ENCODE data around the gene PLPP2.
A peak's percentile ranks its signal among the peaks of the same experiment; 100 is the strongest.

The PLPP2 gene

DNA sequence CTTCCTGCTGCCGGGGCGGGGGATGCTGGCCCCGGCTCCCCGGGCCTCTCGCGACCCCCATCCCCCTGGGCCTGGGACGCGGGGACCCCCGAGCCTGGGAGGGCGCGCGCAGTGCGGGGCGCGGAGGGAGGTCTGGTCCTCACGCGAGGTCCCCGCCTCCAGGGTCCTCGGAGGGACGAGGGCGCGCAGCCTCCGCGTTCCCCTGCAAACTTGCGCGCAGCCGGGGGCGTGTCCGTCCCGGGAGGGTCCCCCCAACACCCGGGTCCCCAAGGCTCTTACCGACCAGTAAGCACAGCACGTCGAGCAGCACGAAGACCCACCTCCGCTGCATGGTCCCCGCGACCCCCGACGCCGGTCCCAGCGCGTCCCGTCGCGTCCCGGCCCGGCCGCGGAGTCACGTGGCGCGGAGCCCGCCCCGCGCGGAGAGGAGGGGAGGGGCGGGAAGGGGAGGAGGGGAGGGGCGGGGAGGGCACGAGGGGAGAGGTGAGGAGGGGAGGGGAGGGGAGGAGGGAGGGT is at the start of gene PLPP2:
Gene PLPP2, minus strand, starts transcription at position 398 of the 516 bp plus-strand sequence. Its CDS starts 67 bp downstream, at position 331.
- Histone ChIP-seq H3K27ac (ENCODE audit: low read depth, low read length) (peak within 1 kb of the TSS; percentile 99), H3K27me3 (ENCODE audit: control insufficient read depth, insufficient read depth, low read length) (peaks cover 44% of the 10 kb centered on the region), H3K9me3 (ENCODE audit: control insufficient read depth, insufficient read depth, low read depth, low read length) (peaks cover 6% of the 10 kb centered on the region; the same call in 1 of the 2 replicates), H3K36me3 (ENCODE audit: control insufficient read depth, insufficient read depth, low read length) (peaks cover 11% of the 10 kb centered on the region), H3K4me1 (ENCODE audit: control insufficient read depth, insufficient read depth, low read length) (peaks cover 42% of the 10 kb centered on the region), H3K4me3 (ENCODE audit: low read depth, low read length) (peak within 1 kb of the TSS; percentile 58), H3K9ac (ENCODE audit: low read length) (peak within 1 kb of the TSS; percentile 87)

DNA sequence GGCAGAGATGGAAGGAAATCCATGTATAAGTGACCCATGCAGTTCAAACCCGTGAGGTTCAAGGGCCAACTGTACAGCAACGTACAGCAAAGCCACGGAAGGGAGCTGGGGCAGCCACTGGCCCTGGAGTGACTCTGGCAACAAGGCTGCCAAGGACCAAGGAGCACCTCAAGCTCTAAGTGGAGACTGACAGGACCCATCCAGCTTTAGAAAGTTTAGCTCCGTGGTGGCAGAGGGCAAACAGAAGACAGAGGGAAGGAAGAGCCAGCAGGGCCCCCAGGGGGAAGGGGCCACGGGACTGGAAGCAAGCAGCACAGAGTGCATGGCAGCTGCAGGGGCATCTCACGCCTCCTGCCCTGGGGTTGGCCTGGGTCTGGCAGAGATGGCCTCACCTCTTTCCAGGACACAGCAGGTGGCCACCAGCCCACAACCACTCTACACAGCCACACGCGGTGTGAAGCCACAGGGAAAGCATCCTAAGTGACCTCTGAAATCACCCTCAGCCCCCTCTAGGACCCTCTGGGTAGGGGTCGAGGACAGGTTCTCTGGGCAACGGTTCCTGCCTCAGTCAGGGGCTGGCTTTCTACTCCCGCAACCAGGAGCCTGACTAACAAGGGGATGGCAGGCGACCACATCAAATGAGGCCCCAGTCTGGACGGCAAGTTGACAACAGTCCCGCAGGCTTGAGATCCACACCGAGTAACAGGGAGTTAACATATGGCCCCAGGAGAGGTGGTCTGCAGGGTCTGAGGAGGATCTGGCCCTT is 49.6 kb upstream of the PLPP2 start:
- peaks cover 5% of the 10 kb centered on the region; the same call in 1 of the 2 replicates for H3K9me3 ChIP-seq (ENCODE audit: control insufficient read depth, insufficient read depth, low read depth, low read length)
- peaks cover 7% of the 10 kb centered on the region for H3K27me3 ChIP-seq (ENCODE audit: control insufficient read depth, insufficient read depth, low read length)

DNA sequence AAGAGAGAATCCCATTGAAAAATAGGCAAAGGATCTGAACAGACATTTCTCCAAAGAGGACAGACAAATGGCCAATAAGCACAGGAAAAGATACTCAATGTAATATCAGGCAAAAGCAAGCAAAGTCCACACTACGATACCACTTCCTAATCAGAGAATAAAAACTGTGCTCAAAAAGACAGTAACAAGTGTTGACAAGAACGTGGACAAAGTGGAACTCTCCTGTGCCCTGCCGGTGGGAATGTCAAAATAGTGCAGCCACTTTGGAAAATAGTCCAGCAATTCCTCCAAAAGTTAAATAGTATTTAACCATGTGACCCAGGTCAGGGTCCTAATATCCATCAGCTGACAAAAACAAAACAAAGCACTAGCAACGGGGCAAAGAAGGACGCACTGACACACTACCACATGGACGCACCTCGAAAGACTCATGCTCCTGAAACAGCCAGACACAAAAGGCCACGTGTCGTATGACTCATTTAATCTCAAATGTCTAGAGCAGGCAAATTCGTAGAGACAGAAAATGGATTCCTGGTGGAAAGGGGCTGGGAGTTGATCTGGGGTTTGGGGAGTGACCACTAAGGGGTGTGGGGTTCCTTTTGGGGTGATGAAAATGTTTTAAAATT is 48.2 kb upstream of the PLPP2 start:
- Histone ChIP-seq H3K27me3 (ENCODE audit: control insufficient read depth, insufficient read depth, low read length) (no peaks in the 10 kb centered on the region), H3K9ac (ENCODE audit: low read length) (no peak overlapping the region), H3K4me1 (ENCODE audit: control insufficient read depth, insufficient read depth, low read length) (peaks cover 21% of the 10 kb centered on the region), H3K36me3 (ENCODE audit: control insufficient read depth, insufficient read depth, low read length) (peaks cover 74% of the 10 kb centered on the region), H3K27ac (ENCODE audit: low read depth, low read length) (no peak overlapping the region), H3K9me3 (ENCODE audit: control insufficient read depth, insufficient read depth, low read depth, low read length) (peaks cover 5% of the 10 kb centered on the region; the same call in 1 of the 2 replicates), H3K4me3 (ENCODE audit: low read depth, low read length) (no peak overlapping the region)

More for the DNA sequence above, 49.6 kb upstream of the PLPP2 start:
- Histone ChIP-seq H3K36me3 (ENCODE audit: control insufficient read depth, insufficient read depth, low read length) (peaks cover 60% of the 10 kb centered on the region), H3K9ac (ENCODE audit: low read length) (no peak overlapping the region), H3K27ac (ENCODE audit: low read depth, low read length) (no peak overlapping the region), H3K4me1 (ENCODE audit: control insufficient read depth, insufficient read depth, low read length) (peaks cover 28% of the 10 kb centered on the region), H3K4me3 (ENCODE audit: low read depth, low read length) (no peak overlapping the region)

- H3K36me3 ChIP-seq (ENCODE audit: control insufficient read depth, insufficient read depth, low read length), result peaks cover 79% of the 10 kb centered on the region
- H3K9ac ChIP-seq (ENCODE audit: low read length), result no peak overlapping the region
- H3K4me1 ChIP-seq (ENCODE audit: control insufficient read depth, insufficient read depth, low read length), result peaks cover 17% of the 10 kb centered on the region
- H3K27me3 ChIP-seq (ENCODE audit: control insufficient read depth, insufficient read depth, low read length), result no peaks in the 10 kb centered on the region
- no peak overlapping the region for H3K4me3 ChIP-seq (ENCODE audit: low read depth, low read length)
- no peak overlapping the region for H3K27ac ChIP-seq (ENCODE audit: low read depth, low read length)
- H3K9me3 ChIP-seq (ENCODE audit: control insufficient read depth, insufficient read depth, low read depth, low read length), result peaks cover 5% of the 10 kb centered on the region; the same call in 1 of the 2 replicates
These were observed 47.2 kb upstream of the PLPP2 start for GRCh38 chr19:338421-338820.

DNA sequence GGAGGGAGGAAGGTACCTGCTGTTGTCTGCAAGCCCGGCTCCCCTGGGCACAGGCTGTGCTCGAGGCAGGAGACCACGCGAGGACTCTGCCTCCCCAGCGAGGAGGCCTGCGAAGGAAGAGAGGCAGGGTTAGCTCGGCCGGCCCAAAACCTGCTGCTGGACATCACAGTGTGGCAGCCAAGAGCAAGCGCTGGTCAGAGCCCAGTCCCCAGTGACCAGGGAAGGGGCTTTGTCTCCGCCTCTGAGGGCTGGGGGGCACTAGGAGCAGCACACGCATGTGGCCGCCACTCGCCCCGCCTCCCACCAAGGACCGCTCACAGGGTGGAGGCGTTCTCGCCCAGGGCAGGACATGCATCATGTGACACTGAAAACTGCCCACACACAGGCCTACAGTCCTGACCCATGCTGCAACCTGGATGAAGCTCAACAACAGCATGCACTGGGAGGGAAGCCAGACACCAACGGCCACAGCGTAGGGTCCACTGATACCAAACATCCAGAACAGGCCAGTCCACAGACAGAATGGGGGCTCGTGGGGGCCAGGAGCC is 44.9 kb upstream of the PLPP2 start:
- Histone ChIP-seq H3K27ac (ENCODE audit: low read depth, low read length) (no peak overlapping the region), H3K27me3 (ENCODE audit: control insufficient read depth, insufficient read depth, low read length) (no peaks in the 10 kb centered on the region), H3K4me3 (ENCODE audit: low read depth, low read length) (no peak overlapping the region), H3K4me1 (ENCODE audit: control insufficient read depth, insufficient read depth, low read length) (no peaks in the 10 kb centered on the region), H3K9ac (ENCODE audit: low read length) (no peak overlapping the region), H3K9me3 (ENCODE audit: control insufficient read depth, insufficient read depth, low read depth, low read length) (peaks cover 6% of the 10 kb centered on the region; the same call in 1 of the 2 replicates), H3K36me3 (ENCODE audit: control insufficient read depth, insufficient read depth, low read length) (peaks cover 67% of the 10 kb centered on the region)

DNA sequence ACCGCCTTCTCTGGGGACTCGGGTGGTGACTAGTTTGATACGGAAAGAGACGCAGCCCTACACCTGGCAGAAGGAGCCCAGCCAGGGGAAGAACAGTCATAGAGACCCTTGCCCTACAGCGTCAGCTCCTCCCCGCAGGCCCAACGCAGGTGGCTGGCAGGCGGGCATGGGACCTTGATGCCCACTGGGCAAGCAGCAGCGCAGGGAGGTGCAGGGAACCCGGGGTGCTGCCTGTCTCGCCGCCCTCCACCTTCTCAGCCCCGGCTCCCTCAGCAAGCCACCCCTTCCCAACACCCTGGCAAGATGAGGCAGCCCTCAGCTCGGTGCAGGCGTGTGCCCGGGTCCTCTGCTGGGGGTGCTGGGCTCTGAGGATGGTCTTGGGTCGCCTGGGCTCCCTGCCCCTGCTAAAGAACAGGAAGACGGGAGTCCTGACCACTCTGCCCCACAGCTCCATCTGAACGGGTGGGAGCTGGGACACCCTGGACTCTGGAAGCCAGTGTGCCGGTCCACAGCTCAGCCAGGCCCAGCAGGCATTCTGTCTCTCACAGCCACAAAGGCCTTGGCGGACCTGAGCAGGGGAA is 44.4 kb upstream of the PLPP2 start:
- H3K27ac ChIP-seq (ENCODE audit: low read depth, low read length), result no peak overlapping the region
- H3K4me3 ChIP-seq (ENCODE audit: low read depth, low read length), result no peak overlapping the region
- H3K27me3 ChIP-seq (ENCODE audit: control insufficient read depth, insufficient read depth, low read length), result no peaks in the 10 kb centered on the region
- H3K36me3 ChIP-seq (ENCODE audit: control insufficient read depth, insufficient read depth, low read length), result peaks cover 67% of the 10 kb centered on the region
- H3K9ac ChIP-seq (ENCODE audit: low read length), result no peak overlapping the region
- no peaks in the 10 kb centered on the region for H3K4me1 ChIP-seq (ENCODE audit: control insufficient read depth, insufficient read depth, low read length)
- H3K9me3 ChIP-seq (ENCODE audit: control insufficient read depth, insufficient read depth, low read depth, low read length), result peaks cover 10% of the 10 kb centered on the region; the same call in 1 of the 2 replicates

DNA sequence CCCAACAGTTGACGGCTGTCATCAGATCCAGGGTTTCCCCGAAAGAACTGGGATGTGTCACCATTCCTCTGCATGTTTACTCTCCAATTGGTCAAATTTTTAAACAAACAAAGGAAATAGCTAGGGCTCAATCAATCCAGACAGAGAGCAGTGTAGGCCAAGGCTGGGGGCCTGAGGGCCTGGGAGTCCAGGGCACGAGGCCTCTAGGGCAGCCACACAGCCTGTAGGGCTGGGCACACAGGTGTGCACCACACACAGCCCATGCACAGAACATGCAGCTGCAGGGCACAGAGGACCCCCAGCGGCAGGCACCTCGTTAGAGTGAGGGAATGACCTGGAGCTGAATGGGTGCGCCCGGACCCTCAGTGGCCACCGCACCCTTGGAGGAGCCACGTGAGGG is 43.9 kb upstream of the PLPP2 start:
- Histone ChIP-seq H3K9ac (ENCODE audit: low read length) (no peak overlapping the region), H3K27me3 (ENCODE audit: control insufficient read depth, insufficient read depth, low read length) (no peaks in the 10 kb centered on the region), H3K9me3 (ENCODE audit: control insufficient read depth, insufficient read depth, low read depth, low read length) (peaks cover 10% of the 10 kb centered on the region; the same call in 1 of the 2 replicates), H3K4me1 (ENCODE audit: control insufficient read depth, insufficient read depth, low read length) (no peaks in the 10 kb centered on the region), H3K36me3 (ENCODE audit: control insufficient read depth, insufficient read depth, low read length) (peaks cover 67% of the 10 kb centered on the region), H3K27ac (ENCODE audit: low read depth, low read length) (no peak overlapping the region), H3K4me3 (ENCODE audit: low read depth, low read length) (no peak overlapping the region)

GRCh38 chr19:334296-335071 is 43.3 kb upstream of the PLPP2 start:
- Histone ChIP-seq H3K27me3 (ENCODE audit: control insufficient read depth, insufficient read depth, low read length) (no peaks in the 10 kb centered on the region), H3K36me3 (ENCODE audit: control insufficient read depth, insufficient read depth, low read length) (peaks cover 67% of the 10 kb centered on the region), H3K9ac (ENCODE audit: low read length) (no peak overlapping the region), H3K27ac (ENCODE audit: low read depth, low read length) (no peak overlapping the region), H3K4me3 (ENCODE audit: low read depth, low read length) (no peak overlapping the region), H3K9me3 (ENCODE audit: control insufficient read depth, insufficient read depth, low read depth, low read length) (peaks cover 10% of the 10 kb centered on the region; the same call in 1 of the 2 replicates), H3K4me1 (ENCODE audit: control insufficient read depth, insufficient read depth, low read length) (no peaks in the 10 kb centered on the region)

DNA sequence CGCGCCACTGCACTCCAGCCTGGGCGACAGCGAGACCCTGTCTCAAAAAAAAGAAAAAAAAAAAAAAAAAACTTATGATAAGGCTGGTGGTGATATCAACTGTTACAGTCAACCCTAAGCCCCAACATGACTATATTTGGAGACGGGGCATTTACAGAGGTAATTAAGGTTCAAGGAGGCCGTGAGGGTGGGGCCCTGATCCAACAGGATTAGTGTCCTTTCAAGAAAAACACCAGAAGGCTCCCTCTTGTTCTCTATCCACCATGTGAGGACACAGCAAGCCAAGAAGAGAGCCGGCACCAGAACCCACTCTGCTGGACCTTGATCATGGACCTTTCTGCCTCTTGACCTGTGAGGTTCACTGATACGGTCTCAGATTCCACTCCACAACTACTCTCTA is 39.3 kb upstream of the PLPP2 start:
- Histone ChIP-seq H3K9me3 (ENCODE audit: control insufficient read depth, insufficient read depth, low read depth, low read length) (peaks cover 17% of the 10 kb centered on the region; the same call in 1 of the 2 replicates), H3K27ac (ENCODE audit: low read depth, low read length) (no peak overlapping the region), H3K4me1 (ENCODE audit: control insufficient read depth, insufficient read depth, low read length) (no peaks in the 10 kb centered on the region), H3K9ac (ENCODE audit: low read length) (no peak overlapping the region), H3K27me3 (ENCODE audit: control insufficient read depth, insufficient read depth, low read length) (no peaks in the 10 kb centered on the region), H3K36me3 (ENCODE audit: control insufficient read depth, insufficient read depth, low read length) (peaks cover 80% of the 10 kb centered on the region), H3K4me3 (ENCODE audit: low read depth, low read length) (no peak overlapping the region)

GRCh38 chr19:329876-330275 is 38.7 kb upstream of the PLPP2 start:
- Histone ChIP-seq H3K27ac (ENCODE audit: low read depth, low read length) (no peak overlapping the region), H3K9me3 (ENCODE audit: control insufficient read depth, insufficient read depth, low read depth, low read length) (peaks cover 17% of the 10 kb centered on the region; the same call in 1 of the 2 replicates), H3K27me3 (ENCODE audit: control insufficient read depth, insufficient read depth, low read length) (no peaks in the 10 kb centered on the region), H3K4me1 (ENCODE audit: control insufficient read depth, insufficient read depth, low read length) (no peaks in the 10 kb centered on the region), H3K9ac (ENCODE audit: low read length) (no peak overlapping the region), H3K4me3 (ENCODE audit: low read depth, low read length) (no peak overlapping the region), H3K36me3 (ENCODE audit: control insufficient read depth, insufficient read depth, low read length) (peaks cover 80% of the 10 kb centered on the region)

Data from HUES6 (cell line).